ENCODE data around the gene CD99.
"Not testable (repeated sequence)": the region's sequence is repeated elsewhere in the genome, so short reads cannot be mapped to it uniquely, and the experiment has no call there.

Gene CD99

DNA sequence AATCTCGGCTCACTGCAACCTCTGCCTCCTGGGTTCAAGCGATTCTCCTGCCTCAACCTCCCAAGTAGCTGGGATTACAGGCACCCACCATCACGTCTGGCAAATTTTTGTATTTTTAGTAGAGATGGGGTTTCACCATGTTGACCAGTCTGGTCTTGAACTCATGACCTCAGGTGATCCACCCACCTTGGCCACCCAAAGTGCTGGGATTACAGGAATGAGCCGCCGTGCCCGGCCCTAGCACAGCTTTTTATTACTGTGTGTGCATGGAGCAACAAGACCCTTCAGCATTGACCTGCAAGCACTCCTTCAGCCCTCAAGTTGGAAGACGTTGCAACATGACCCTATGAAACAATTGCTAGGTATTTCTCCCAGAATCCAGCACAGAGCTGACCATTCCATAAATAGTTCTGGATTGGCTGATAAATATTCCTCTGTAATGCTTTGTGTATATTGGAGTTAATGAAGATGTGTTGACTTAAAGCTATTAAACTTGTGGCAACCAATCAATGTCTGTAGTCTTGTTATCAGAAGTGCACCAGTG is 15.4 kb upstream of the CD99 start:
- not testable (repeated sequence) for DNase-seq (ENCODE audit: low read depth in 2 of 2, low spot score in 1 of 2)

DNA sequence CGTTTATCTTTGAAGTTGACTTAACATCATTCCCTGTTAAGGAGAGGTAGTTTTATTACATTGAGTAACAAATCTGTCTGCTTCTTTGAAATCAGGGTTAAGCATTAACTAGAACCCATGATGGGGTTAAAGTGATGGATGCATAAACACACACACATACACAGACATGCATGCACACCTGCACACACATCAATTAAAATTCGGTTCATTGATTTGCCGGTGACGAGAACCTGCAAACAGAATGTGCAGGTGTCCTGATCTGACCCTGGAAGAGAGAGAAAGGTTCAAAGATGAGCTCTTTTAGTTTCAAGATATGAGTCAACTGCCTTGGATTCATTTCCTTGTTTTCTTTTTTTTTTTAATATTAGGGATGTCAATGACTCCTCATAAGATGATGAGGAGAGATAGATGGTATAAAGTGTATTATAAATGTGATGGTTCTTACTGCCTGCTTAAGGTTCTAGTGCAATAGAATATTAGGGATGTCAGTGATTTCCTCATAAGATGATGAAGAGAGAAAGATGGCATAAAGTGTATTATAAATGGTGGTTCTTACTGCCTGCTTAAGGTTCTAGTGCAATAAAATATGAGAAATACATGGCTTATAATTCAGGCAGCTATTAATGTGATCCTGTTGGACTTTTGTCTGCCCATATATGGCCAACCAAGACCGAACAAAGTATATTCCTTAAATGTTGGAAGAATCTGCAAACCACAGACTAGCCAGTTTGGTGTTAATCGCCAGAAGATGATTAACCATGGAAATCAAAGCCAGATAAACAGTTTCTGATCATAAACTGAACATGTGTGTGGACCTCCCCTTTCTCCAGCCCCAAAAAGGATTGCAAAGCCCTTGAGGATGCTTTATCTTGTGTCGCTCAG is 14.1 kb upstream of the CD99 start:
- DNase-seq (ENCODE audit: low read depth in 2 of 2, low spot score in 1 of 2) = no peak

DNA sequence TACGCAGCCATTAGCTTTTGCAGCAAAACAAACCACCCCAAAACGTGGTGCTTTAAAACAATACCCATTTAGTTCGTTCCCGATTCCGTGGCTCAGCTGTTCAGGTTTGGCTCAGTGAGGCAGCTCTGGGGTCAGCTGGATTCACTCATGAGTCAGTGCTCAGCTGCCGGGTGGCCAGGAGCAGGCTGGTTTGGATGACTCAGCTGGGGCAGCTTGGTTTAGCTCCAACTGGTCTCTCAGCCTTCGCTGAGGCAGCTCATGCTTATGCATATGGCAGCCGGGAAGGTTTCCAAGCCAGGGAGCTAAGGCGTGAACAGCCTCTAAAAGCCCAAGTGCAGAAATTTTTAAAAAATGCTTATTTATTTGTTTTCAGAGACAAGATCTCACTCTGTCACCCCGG is 13.3 kb upstream of the CD99 start:
- no peak for DNase-seq (ENCODE audit: low read depth in 2 of 2, low spot score in 1 of 2)

DNA sequence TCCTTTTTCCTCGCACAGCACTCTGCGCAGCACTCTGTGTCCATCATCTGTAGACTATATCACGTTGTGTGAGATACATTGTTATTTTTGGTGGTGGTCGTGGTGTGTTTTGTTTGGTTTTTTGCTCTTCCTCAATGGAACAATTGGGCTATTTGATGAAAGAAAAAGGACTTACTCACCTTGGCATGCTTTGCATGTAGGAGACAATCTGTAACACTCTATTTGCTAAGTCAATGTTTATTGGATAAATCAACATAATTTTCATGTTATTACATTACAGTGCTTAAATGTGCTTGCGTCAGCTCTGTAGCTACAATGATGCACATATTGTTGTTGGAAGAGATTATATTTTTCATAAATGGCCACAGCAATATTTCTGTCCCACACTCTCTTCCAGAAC is 12.5 kb upstream of the CD99 start:
- DNase-seq (ENCODE audit: low read depth in 2 of 2, low spot score in 1 of 2) = no peak

DNA sequence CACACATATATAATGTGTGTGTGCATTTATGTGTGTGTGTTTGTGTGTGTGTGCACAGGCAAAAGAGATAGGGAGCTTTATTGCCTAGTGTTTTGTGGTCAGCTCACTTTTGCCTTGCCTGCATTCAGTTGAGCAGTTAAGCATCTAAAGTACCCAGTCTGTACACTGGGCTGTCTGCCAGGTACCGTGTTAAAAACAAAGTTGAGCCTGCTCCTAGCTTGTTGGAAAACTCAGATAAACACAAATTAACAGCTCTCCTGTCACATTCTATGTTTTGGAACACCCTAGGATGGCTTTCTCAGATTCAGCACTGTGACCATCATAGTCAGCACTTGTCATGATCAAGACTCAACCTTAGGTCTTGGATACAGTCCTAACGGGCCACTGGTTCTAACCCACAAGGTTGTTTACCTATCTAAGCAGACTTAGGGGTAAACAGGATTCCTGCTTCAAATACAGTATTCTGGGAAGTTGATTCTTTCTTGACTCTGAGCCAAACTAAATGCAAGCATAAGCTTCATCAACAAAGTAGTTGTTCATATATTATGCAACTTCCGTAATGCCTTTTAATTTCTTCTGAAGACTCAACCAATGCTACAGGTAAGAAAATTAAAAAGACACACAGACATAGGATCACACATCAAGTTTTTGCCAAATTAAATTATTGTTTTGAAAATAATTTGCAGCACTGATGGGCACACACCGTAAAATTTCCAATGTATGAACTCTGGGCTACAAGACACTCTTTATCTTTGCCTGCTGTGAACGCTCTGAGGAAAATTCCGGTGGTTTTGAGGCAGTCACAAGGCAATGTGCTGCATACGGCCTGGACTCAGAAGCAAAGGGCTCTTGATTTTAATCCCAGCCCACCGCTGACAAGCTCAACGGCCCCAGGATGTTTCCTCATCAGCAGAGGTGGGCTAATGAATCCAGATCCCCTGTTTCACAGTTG is 11.3 kb upstream of the CD99 start:
- no peak for DNase-seq (ENCODE audit: low read depth in 2 of 2, low spot score in 1 of 2)

DNA sequence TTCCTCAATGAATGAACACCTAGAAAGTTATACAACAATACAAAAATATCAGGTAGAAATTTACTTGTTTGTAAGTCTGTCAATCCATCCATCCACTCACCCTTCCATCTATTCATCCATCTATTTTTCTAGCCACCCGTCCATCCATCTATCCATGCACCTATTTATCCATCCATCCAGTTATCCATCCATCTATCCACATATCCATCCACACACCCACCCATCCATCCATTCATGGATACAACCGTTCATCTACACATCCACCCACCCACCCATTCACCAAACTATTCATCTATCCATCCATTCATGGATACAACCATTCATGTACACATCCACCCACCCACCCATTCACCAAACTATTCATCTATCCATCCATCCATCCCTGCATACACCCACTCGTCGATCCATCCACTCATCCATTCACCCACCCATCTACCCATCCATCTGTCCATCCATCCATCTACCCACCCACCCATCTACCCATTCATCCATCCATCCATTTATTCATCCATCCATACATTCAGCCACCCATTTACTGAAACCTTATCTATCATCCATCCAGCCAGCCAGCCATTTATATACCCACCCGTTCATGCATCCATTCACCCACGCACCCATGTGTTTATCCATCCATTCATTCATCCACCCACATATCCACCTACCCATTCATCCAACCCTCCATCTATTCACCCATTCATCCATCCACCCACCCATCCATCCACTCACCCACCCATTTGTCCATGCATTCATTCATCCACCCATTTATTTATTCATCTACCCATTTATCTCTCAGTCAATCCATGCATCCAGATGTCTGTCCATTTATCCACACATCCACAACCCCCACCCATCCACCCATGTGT is 10.4 kb upstream of the CD99 start:
- no peak for DNase-seq (ENCODE audit: low read depth in 2 of 2, low spot score in 1 of 2)

DNA sequence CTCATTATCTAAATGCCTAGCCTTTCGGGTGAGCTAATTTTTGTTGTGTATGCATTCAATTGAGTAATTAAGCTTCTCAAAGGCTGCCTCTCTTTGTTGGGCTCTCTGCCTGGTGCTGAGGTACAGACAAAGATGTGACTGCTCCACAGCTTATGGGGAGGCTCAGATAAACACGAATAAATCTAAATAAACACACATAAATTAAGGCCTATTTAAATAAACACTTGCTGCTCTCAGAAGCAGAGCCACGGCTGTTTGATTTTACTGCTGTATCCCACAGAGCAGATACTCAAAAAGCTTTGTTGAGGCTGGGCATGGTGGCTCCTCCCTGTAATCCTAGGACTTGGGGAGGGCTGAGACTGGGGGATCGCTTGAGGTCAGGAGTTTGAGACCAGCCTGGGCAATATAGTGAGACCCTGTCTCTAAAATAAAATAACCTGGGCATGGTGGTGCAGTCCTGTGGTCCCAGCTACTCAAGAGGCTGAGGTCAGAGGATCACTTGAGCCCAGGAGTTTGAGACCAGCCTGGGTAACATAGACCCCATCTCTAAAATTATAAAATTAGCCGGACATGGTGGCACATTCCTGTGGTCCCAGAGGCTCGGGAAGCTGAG is 8.4 kb upstream of the CD99 start:
- DNase-seq (ENCODE audit: low read depth in 2 of 2, low spot score in 1 of 2) = no peak

DNA sequence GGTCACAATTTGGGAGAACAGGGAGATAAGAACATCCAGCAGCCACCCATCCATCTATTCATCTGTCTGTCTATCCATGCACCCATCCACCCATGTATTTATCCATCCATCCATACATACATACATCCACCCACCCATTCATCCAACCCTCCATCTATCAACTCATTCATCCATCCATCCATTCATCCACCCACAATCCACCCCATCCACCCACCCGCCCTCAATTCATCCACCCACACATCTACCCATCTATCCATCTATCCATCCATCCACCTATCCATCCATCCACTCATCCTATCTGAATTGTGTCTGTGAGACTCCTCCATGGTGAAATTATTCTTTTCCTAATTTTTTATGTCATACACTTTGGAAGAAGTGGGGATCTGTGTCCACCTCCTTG is 6.8 kb upstream of the CD99 start:
- no peak for DNase-seq (ENCODE audit: low read depth in 2 of 2, low spot score in 1 of 2)

DNA sequence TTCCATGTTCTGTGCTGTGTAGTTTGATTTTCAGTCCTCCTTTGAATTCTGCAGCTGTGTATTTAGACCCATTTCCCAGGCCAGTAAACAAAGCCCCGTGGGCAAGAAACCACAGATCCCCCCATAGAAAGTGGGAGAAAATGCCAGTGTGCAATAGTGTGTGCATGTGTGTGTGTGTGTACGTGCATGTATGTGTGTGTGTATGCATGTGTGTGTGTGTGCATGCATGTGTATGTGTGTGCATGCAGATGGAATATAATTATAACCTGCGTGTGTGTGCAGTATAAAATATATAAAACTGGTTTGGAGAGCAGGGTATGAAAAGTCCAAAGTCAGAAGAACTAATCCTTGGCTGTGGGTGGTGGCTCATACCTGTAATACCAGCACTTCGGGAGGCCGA is 5.2 kb upstream of the CD99 start:
- DNase-seq (ENCODE audit: low read depth in 2 of 2, low spot score in 1 of 2) = no peak

DNA sequence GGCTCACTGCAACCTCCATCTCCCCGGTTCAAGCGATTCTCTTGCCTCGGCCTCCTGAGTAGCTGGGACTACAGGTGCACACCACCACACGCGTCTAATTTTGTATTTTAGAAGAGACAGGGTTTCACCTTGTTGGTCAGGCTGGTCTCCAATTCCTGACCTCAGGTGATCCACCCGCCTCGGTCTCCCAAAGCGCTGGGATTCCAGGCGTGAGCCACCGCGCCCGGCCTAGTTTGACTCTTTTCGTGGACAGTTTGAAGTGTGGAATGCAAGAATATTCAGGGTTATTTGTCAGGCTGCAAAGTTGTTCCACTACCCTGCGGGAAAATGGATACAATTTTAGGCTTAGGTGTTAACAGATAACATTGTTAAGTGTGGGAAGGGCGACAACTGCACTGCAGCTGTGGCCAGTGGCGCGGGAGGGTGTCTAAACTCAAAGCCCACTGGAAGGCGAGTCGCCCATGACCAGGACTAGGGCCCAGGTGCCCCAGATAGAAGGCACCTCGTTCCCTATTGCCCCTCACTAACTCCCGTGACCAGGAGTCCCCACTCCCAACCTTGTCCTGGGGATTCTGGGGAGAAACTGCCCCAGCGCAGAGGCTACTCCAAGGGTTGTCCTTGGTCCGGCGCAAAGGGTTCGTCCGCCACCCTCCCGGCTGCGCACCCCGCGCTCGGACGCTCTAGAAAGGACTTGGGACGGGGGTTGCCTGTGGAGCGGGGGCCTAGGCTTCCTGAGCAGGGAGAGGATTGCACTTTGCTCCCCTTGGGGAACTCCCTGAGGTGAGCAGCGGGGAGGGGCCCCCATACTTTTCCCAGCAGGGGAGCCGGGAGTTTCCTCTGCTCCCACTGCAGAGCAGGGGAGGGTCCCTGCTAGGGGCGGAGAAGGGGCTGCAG is 1.1 kb upstream of the CD99 start:
- DNase-seq (ENCODE audit: low read depth in 2 of 2, low spot score in 1 of 2) = no peak

DNA sequence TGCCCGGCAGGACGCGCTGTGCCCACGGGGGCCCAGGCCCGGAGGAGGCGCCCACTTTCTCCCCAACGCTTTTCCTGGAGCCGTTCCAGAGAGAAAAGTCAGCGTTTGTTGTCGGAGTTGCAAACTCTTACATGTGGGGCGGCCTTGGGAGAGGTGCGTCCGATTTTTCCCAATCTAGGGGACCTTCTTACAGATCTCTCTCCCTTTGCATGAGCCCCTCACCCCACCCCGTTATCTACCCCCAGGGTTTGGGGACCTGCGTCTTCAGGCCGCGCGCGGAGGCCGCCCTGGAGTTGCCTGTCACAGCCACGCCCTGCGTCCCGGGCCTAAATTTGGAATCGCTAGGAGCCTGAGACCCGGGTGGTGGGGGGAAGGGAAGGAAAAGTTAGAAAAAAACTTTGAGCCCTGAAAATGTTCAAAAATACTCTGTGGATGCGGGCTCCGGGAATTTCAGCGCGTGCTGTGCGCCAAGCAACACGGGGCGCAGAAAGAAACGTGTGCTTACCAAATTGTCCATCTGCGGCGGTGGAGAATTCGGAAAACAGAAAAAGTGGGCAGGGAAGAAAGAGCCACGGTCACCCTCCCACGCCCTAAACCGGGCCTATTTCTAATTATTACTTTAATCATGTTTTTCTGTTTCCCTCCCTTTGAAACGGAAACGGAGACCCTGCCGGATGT is 587 bp downstream of the CD99 start:
- no peak for DNase-seq (ENCODE audit: low read depth in 2 of 2, low spot score in 1 of 2)

DNA sequence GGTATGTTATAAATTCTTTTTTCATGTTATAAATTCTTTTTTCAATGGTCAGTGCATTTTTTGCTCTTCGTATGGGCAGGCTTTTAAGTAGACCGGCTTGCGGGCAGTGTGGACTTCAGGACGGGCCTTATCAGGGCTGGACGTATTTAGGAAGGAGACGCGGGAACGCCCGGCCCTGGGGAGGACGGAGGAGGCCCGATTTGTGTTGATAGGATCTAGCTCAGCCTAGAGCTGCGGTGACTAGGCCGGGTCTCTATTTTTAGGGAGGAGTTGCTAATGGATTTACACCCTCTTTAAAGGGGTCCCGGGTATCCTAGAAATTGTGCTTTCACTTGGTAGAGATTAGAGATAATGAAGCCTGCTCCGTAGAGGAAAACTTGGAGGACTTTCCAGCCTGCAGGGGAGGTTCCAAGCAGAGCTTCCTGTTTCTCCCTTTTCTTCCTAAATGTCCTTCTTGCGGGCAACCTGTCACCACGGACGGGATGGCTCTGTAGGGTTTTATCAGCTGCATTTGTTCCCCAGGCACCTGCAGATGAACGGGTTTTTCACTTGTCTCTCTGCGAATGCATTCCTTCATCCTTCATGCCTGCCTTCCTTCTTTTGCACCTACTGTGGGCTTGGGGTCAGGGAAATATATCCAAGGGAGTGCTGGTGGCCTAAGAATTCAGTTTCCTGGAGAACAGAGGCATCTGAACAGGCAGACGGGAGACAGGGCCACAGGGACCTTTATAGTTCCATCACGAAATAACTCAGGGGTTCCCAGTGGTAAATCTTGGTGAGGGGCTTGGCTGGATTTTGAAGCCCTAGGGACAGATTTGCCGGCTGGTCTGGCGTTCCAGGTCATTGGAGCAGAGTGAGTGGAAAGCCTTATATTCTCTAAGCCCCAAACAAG is 1.4 kb downstream of the CD99 start:
- DNase-seq (ENCODE audit: low read depth in 2 of 2, low spot score in 1 of 2) = no peak

DNA sequence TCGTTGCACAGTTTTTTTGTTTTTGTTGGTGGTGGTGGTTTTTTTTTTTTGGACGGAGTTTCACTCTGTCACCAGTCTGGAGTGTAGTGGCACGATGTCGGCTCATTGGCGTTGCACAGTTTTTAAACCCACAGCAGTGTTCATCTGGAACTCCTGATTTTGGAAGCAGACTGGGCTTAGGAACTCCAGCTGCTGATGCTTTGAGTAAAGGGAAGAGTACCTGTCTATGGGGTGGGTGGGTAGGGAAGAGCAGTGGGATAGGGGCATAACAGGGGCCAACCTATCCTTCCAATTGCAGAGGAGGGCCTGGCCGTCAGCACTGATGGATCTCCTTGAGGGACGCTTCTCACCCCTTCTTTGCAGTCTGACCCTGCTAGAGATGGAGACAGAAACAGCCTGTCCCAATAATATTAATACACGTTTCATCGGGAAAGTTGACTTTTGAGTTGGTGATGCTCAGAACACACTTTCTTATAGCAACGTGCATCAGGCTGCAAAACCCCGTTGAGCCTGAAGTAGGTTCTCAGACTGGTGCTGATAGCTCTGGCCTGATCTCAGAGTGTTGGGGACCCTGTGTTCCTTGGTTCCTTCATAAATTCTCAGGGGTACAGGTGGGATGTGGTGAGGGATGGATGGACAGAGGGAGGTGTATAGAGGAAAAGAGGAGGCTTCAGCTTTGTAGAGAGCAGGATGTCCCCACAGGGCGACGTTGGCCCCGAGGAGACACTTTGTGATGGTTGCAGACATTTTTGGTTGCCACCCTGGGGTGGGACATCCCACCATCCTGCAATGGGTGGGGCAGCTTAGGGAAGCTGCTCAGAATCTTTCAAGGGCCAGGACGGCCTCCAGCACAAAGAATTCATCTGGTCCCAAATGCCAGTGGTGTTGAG is 2.3 kb downstream of the CD99 start:
- no peak for DNase-seq (ENCODE audit: low read depth in 2 of 2, low spot score in 1 of 2)

DNA sequence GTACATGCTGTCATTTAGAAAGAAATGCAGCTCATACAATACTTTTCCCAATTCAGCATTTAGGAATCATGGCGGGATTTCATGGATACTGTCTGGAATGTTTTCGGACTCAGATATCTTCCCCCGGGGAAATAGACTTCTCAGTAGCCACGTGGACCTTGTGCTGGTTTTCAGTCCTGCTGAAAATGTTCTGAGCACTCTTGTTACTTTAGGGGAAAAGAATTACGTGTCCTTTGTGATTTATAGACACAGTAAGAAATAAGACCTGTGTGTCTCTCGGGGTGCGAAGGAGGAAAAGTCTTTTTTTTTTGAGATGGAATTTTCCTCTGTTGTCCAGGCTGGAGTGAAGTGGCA is 3.8 kb downstream of the CD99 start:
- no peak for DNase-seq (ENCODE audit: low read depth in 2 of 2, low spot score in 1 of 2)

DNA sequence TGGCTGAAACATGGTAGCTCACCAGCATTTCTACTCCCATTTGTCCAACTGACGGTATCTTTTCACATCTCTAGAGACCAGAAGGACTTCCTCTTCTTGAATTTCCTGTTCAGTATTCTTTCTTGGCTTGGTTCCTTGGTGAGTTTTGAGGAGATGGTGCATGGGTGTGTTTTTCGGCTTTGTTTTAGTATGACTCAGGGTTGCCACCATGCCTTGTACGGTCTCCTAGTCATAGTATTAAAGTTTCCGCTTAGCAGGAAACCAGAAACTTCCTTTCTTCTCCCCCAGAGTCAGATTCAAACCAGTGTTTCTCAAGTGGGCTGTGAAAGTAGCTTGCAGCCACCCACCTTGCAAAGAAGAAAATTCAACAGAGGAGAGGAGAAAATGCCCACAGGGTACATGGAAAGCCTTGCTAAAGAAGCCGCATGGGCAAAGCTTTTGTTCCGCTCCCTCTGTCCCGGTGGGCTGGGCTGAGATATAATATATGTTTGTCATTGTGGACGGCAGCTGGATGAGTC is 5.7 kb downstream of the CD99 start:
- DNase-seq (ENCODE audit: low read depth in 2 of 2, low spot score in 1 of 2) = peak in 1 of 2 donors; percentile 41

DNA sequence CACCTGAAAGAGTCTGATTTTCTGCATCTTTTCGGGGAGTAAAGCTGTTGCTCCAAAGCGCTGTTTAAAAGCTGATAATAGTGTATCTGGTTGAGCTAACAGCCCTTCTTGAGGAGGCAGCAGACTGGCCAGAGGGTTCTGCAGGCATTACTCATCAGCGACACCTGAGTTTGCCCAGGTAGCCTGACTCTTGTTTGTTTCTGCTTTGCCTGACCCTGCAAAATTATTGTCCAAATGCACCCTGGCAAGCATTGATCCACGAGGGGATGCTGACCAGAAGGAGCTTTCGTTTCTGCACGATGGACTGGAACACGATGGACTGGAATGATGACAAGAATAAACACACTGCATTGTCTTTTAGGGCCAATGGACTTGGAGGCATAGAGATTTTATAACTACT is 6.2 kb downstream of the CD99 start:
- DNase-seq (ENCODE audit: low read depth in 2 of 2, low spot score in 1 of 2) = no peak
